ENCODE data around the gene B4GALT2. TPM values are rescaled to one million over a fixed set of nuclear protein-coding genes. Genes with fewer than 3 reads are reported as not detected.

Gene B4GALT2
- total and polyA plus RNA-seq, 10 of the 15 experiments (the other 5 are each of a cell fraction or from before 2014, with no cell fraction given), result 0.98 to 61.0 (median 23.4) TPM

GRCh38 chr1:43991200-43991475 is 12.1 kb downstream of the B4GALT2 start:
- peak overlapping the region; percentile 91 for H2AFZ ChIP-seq (ENCODE audit: control insufficient read depth, low read depth, low read length)
- H3K4me1 ChIP-seq (ENCODE audit: control insufficient read depth, insufficient read depth, low read length), result peaks cover 17% of the 10 kb centered on the region
- POLR2A ChIA-PET, result interaction anchor here (0.9 to 1.7 kb wide), 2 partner anchors 16 kb away, joined by 5 to 6 read pairs; partner anchors contain the start of gene ATP6V0B
- peak overlapping the region; percentile 39; the same call in 1 of the 2 replicates for H3K9ac ChIP-seq (ENCODE audit: control insufficient read depth, insufficient read depth, low read length)
- peak overlapping the region; percentile 42; the same call in 1 of the 2 replicates for H3K27ac ChIP-seq (ENCODE audit: control insufficient read depth, insufficient read depth)
- H3K4me3 ChIP-seq, result peak overlapping the region; percentile 72
- TF ChIP-seq JUNB (IDR thresholded peaks at IDR 0.05), result no peak
- TF ChIP-seq CREB1 (IDR thresholded peaks at IDR 0.05; ENCODE audit: low read depth), result no peak
- no peak for TF ChIP-seq IRF3 (IDR thresholded peaks at IDR 0.05)
- 0 out of 2 replicates have a peak, but pooled peaks have one; percentile 30 for TF ChIP-seq POLR2AphosphoS5 (IDR thresholded peaks at IDR 0.05; ENCODE audit: low read length)
- TF ChIP-seq E2F4 (IDR thresholded peaks at IDR 0.05; ENCODE audit: low read depth, low read length), result no peak
- no peak for TF ChIP-seq KDM1A (IDR thresholded peaks at IDR 0.05; ENCODE audit: borderline replicate concordance)
- TF ChIP-seq SMAD1 (IDR thresholded peaks at IDR 0.05; ENCODE audit: low read depth, partially characterized antibody), result no peak
- TF ChIP-seq IKZF1 (conservative IDR thresholded peaks at IDR 0.05), result 0 out of 2 replicates have a peak, but pooled peaks have one; percentile 22
- TF ChIP-seq NFYB (IDR thresholded peaks at IDR 0.05; ENCODE audit: insufficient read depth, low read depth, low read length), result no peak
- no peak for TF ChIP-seq EED (IDR thresholded peaks at IDR 0.05; ENCODE audit: low read depth)
- 0 out of 4 replicates have a peak, but pooled peaks of 1 of the 2 experiments have one; percentile 8 for TF ChIP-seq IKZF2 (IDR thresholded peaks at IDR 0.05)
- no peak for TF ChIP-seq SP1 (IDR thresholded peaks at IDR 0.05; ENCODE audit: low read depth, low read length)
- no peaks in the 10 kb centered on the region for H3K79me2 ChIP-seq (ENCODE audit: control insufficient read depth, insufficient read depth, low read length)
- H3K4me2 ChIP-seq (ENCODE audit: control insufficient read depth, insufficient read depth), result peak overlapping the region; percentile 23
- CTCF ChIA-PET, result interaction anchor here (1.1 to 2.5 kb wide), 3 partner anchors 15 to 227 kb away, joined by 3 to 23 read pairs (median 4); no protein-coding TSS in a partner anchor
- in situ Hi-C loops (cut with MboI), result no loop called here
- 2% methylated on average over 10 of the region's 10 CpGs for WGBS (ENCODE audit: insufficient coverage, insufficient replicate concordance, low lambda C conversion rate, missing lambda C conversion rate)
- FAIRE-seq (no peak), ATAC-seq (no peak), DNase-seq (ENCODE audit: low read depth, low spot score) (no peak)
- intact Hi-C loops (cut with micrococcal nuclease; ENCODE audit: unreplicated experiment), result loop anchor here (5.0 kb wide), 1 partner anchor 41 kb away; the partner anchor contains the start of gene SLC6A9
- BruUV-seq (replicated peaks), result no TSS peak
- H3K9me3 ChIP-seq (replicated peaks; ENCODE audit: control insufficient read depth, insufficient read depth, low read length), result no peaks in the 10 kb centered on the region
- H3K36me3 ChIP-seq (ENCODE audit: control insufficient read depth in 2 of 2, insufficient read depth in 2 of 2, low read length in 1 of 2), result no peaks in the 10 kb centered on the region; a peak in 1 of 4 replicates
- H4K20me1 ChIP-seq (ENCODE audit: control insufficient read depth, insufficient read depth), result no peaks in the 10 kb centered on the region
- SMC1A ChIA-PET (ENCODE audit: uncharacterized antibody, unreplicated experiment), result interaction anchor here (0.9 kb wide), 1 partner anchor 15 kb away, joined by 3 read pairs; no protein-coding TSS in a partner anchor
- RAD21 ChIA-PET (ENCODE audit: unreplicated experiment), result interaction anchor here (0.6 to 1.6 kb wide), 2 partner anchors 16 to 47 kb away, joined by 3 to 4 read pairs; no protein-coding TSS in a partner anchor
- no peaks in the 10 kb centered on the region for H3K27me3 ChIP-seq (replicated peaks in 1 of 2; ENCODE audit: control insufficient read depth in 2 of 2, insufficient read depth in 2 of 2, low read length in 1 of 2)

Data from GM12878 (cell line).